T-helper 17 cell (primary cell): ENCODE data around the gene FHIT. TPM values are rescaled to one million over a fixed set of nuclear protein-coding genes. Genes with fewer than 3 reads are reported as not detected.

Experiments used
- ATAC-seq: fragments of 150-1000 bp; cut with Tn5 transposase; 2 replicates; pipeline ENCODE4 v1.10.0; 2021; ENCODE audit warnings: mild to moderate bottlenecking, moderate library complexity
- DNase-seq, 3 donors: peaks; one replicate each; pipeline versions ENCODE4 v3.0.0 to v3.0.0-alpha.2; 2020 to 2021
- H3K9me3 ChIP-seq: one replicate; pipeline ENCODE4 v1.7.0; 2013; ENCODE audit warnings: low read length, mild to moderate bottlenecking; ENCODE audit not compliant: control insufficient read depth, poor library complexity, severe bottlenecking
- H3K27ac Mint-ChIP-seq: one replicate; pipeline ENCODE4 v1.8.0; 2022; ENCODE audit warnings: mild to moderate bottlenecking, moderate library complexity, mixed read lengths
- H3K27me3 Mint-ChIP-seq: one replicate; pipeline ENCODE4 v1.8.0; 2022; ENCODE audit warnings: mixed read lengths
- H3K36me3 Mint-ChIP-seq: one replicate; pipeline ENCODE4 v1.8.0; 2022; ENCODE audit warnings: low read depth, mixed read lengths
- H3K4me1 Mint-ChIP-seq: one replicate; pipeline ENCODE4 v1.8.0; 2022; ENCODE audit warnings: mild to moderate bottlenecking, mixed read lengths
- H3K4me3 Mint-ChIP-seq: one replicate; pipeline ENCODE4 v1.8.0; 2022; ENCODE audit warnings: mild to moderate bottlenecking, moderate library complexity, mixed read lengths
- total RNA-seq, 4 donors: library from RNA in 2 of 4; stranded (reverse) in 2 of 4; gene quantifications; one replicate each; pipeline ENCODE4 v1.2.3 and lab custom pipeline; 2022 to 2026

The FHIT gene
- total RNA-seq, 2 donors from 2014 or later, result 18.8 to 28.6 TPM

DNA sequence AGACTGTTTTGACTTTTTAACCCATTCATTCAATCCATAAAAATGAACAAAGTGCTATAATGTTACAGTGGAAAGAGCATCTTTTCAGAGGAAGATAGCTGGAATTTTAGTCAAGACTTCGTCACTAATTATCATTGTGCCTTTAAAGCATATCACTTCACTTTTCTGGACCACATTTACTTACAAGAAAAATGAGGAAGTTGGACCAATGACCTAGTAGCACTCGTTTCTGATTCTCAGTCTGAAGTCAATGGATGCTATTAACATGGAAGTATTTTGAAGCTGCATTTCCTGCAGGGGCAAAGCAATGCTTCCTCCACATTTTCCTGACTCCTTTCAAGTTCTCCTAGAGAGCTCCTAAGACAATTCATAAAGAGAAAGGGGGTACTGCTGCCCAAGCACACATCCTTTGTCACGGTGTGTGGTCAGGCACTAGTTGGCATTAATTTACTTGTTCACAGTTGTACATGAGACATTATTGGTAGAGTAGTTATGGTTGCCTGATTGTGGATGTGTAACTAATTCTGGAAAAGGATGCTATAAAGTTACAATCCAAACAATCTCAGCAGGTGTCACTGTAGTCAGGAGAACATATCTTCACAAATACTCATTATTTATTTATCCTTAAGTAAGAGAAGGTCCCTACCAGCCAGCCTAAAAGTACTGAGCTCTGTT, 1049.1 kb downstream of the FHIT start:
- Mint-ChIP-seq H3K4me3 (no peak overlapping the region), H3K4me1 (no peaks in the 10 kb centered on the region), H3K36me3 (no peaks in the 10 kb centered on the region), H3K27me3 (no peaks in the 10 kb centered on the region), H3K27ac (no peak overlapping the region)
- ATAC-seq (no peak), DNase-seq (no peak)
- H3K9me3 ChIP-seq, result no peaks in the 10 kb centered on the region

- H3K9me3 ChIP-seq, result no peaks in the 10 kb centered on the region
- Mint-ChIP-seq H3K4me1 (no peaks in the 10 kb centered on the region), H3K27me3 (no peaks in the 10 kb centered on the region), H3K36me3 (no peaks in the 10 kb centered on the region), H3K4me3 (no peak overlapping the region), H3K27ac (no peak overlapping the region)
- ATAC-seq (no peak), DNase-seq (no peak)
These were observed 1051.9 kb downstream of the FHIT start for GRCh38 chr3:60199306-60199705.

- no peaks in the 10 kb centered on the region for H3K9me3 ChIP-seq
- no peaks in the 10 kb centered on the region for H3K4me1 Mint-ChIP-seq
- DNase-seq (no peak), ATAC-seq (no peak)
- H3K27me3 Mint-ChIP-seq, result no peaks in the 10 kb centered on the region
- no peak overlapping the region for H3K27ac Mint-ChIP-seq
- H3K4me3 Mint-ChIP-seq, result no peak overlapping the region
- no peaks in the 10 kb centered on the region for H3K36me3 Mint-ChIP-seq
These were observed 1053.0 kb downstream of the FHIT start for GRCh38 chr3:60198179-60198720.

DNA sequence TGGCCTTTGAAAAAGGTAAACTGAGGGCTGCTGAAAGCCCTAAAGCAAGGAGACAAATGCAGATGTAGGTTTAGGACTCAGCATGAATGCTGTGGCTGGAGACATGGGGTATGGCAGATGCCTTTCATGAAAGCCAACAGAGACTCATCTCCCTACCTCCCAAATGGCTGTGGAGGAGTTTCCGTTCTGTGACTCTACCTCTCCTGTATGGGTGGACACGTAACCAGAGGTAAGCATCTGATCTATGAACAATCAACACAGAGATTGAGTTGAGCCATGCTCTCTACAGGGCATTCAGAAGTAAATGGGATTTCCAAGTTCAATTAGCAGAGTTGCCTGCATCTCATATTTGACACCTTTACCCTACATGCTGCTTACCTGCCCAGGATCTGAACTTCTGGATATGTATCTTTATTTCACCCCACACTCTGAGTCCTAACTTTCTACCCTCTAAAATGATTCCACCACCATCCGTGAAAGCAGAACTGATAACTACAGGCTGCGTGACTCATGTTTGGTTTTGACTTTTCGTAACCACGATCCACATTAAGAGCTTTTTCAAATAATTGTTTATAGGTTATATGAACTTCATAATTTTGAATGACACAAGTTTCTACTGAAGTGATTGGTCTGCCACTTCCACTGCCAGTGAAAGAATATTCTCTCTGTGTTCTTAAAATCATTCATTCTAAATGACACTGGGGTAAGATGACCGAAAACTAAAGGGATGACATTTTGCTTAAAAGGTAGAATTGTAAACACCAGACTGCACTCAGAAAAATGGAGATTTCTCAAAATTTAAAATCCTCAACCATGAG, 1058.7 kb downstream of the FHIT start:
- H3K9me3 ChIP-seq, result no peaks in the 10 kb centered on the region
- ATAC-seq, result no peak
- H3K36me3 Mint-ChIP-seq, result no peaks in the 10 kb centered on the region
- no peaks in the 10 kb centered on the region for H3K27me3 Mint-ChIP-seq
- DNase-seq, result no peak
- no peak overlapping the region for H3K27ac Mint-ChIP-seq
- no peaks in the 10 kb centered on the region for H3K4me1 Mint-ChIP-seq
- no peak overlapping the region for H3K4me3 Mint-ChIP-seq

DNA sequence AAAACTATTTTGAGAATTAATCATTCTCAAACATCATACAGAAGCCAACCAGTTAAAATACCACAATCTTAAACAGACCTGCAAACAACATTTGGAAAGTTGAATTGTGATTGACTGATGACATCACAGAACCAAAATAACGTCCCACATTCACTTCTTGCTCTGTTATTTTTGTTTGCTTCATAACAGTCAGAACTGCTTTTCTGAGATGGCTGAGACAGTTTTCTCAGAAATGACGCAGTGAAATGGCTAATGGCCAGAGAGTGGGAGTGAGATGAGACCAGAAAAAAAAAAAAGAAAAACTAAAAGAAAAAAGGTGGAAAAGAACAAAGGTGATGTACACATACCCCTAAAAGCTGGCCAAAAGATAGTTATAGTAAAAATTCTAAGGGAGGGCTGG, 1061.2 kb downstream of the FHIT start:
- Mint-ChIP-seq H3K36me3 (no peaks in the 10 kb centered on the region), H3K4me3 (no peak overlapping the region), H3K27me3 (no peaks in the 10 kb centered on the region), H3K27ac (no peak overlapping the region), H3K4me1 (no peaks in the 10 kb centered on the region)
- DNase-seq, result no peak
- H3K9me3 ChIP-seq, result no peaks in the 10 kb centered on the region
- no peak for ATAC-seq

GRCh38 chr3:60189304-60189703, 1061.9 kb downstream of the FHIT start:
- Mint-ChIP-seq H3K4me3 (no peak overlapping the region), H3K36me3 (no peaks in the 10 kb centered on the region), H3K27ac (no peak overlapping the region), H3K4me1 (no peaks in the 10 kb centered on the region), H3K27me3 (no peaks in the 10 kb centered on the region)
- no peak for DNase-seq
- no peaks in the 10 kb centered on the region for H3K9me3 ChIP-seq
- ATAC-seq, result no peak

- H3K9me3 ChIP-seq, result no peaks in the 10 kb centered on the region
- Mint-ChIP-seq H3K36me3 (no peaks in the 10 kb centered on the region), H3K27ac (no peak overlapping the region), H3K4me3 (no peak overlapping the region), H3K27me3 (no peaks in the 10 kb centered on the region), H3K4me1 (no peaks in the 10 kb centered on the region)
- no peak for ATAC-seq
- no peak for DNase-seq
These were observed 1062.4 kb downstream of the FHIT start for GRCh38 chr3:60188803-60189202.

- H3K4me3 Mint-ChIP-seq, result no peak overlapping the region
These were observed 1063.9 kb downstream of the FHIT start for GRCh38 chr3:60187343-60187742.

DNA sequence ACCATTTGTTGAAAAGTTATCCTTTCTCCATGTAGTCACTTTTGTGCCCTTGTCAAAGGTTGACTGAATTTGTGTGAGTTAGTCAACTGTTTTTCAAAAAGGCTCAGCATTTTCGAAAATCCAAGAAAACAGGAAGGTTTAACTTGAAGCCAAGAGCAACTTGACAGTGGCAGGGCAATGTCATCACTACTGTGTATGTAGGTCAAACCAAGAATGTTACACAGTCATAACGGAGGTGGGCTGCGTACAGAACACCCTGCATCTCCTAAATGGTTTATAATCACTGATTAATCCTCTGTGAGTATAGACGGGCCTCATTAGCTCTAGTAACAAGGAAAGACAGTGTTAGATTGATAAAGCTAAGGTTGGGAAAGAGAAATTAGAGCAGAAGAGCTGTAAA, 1064.9 kb downstream of the FHIT start:
- Mint-ChIP-seq H3K27me3 (no peaks in the 10 kb centered on the region), H3K36me3 (no peaks in the 10 kb centered on the region), H3K4me1 (no peaks in the 10 kb centered on the region), H3K27ac (no peak overlapping the region), H3K4me3 (no peak overlapping the region)
- DNase-seq (no peak), ATAC-seq (no peak)
- no peaks in the 10 kb centered on the region for H3K9me3 ChIP-seq

More at GRCh38 chr3:60187343-60187742, 1063.9 kb downstream of the FHIT start:
- ATAC-seq, result no peak
- no peaks in the 10 kb centered on the region for H3K4me1 Mint-ChIP-seq
- no peak for DNase-seq
- no peak overlapping the region for H3K27ac Mint-ChIP-seq
- H3K9me3 ChIP-seq, result no peaks in the 10 kb centered on the region
- H3K36me3 Mint-ChIP-seq, result no peaks in the 10 kb centered on the region
- H3K27me3 Mint-ChIP-seq, result no peaks in the 10 kb centered on the region

DNA sequence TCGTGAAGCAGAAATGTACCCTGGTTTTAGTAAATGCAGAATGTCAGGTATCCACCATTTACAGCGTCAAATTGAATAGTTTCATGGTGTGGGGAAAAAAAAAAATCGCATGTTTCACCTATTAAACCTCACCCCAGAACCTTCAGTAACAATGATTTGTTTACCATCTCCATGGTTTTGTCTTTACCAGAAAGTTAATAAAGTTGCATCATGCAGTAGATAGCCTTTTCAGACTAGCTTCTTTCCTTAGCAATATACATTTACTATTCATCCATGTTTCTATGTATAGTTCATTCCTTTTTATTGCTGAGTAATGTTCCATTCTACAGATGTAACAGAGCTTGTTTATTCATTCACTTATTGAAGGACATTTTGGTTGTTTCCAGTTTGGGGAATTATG, 1066.1 kb downstream of the FHIT start:
- Mint-ChIP-seq H3K27me3 (no peaks in the 10 kb centered on the region), H3K4me3 (no peak overlapping the region), H3K4me1 (no peaks in the 10 kb centered on the region), H3K36me3 (no peaks in the 10 kb centered on the region), H3K27ac (no peak overlapping the region)
- DNase-seq (no peak), ATAC-seq (no peak)
- no peaks in the 10 kb centered on the region for H3K9me3 ChIP-seq

GRCh38 chr3:60182697-60183096, 1068.6 kb downstream of the FHIT start:
- no peaks in the 10 kb centered on the region for H3K9me3 ChIP-seq
- ATAC-seq, result no peak
- H3K36me3 Mint-ChIP-seq, result no peaks in the 10 kb centered on the region
- no peak overlapping the region for H3K4me3 Mint-ChIP-seq
- no peaks in the 10 kb centered on the region for H3K4me1 Mint-ChIP-seq
- H3K27ac Mint-ChIP-seq, result no peak overlapping the region
- H3K27me3 Mint-ChIP-seq, result no peaks in the 10 kb centered on the region
- DNase-seq, result no peak

GRCh38 chr3:60178931-60179653, 1072.2 kb downstream of the FHIT start:
- H3K27ac Mint-ChIP-seq, result no peak overlapping the region
- ATAC-seq (no peak), DNase-seq (no peak)
- no peaks in the 10 kb centered on the region for H3K9me3 ChIP-seq
- no peaks in the 10 kb centered on the region for H3K27me3 Mint-ChIP-seq
- H3K4me1 Mint-ChIP-seq, result no peaks in the 10 kb centered on the region
- H3K4me3 Mint-ChIP-seq, result no peak overlapping the region
- no peaks in the 10 kb centered on the region for H3K36me3 Mint-ChIP-seq

DNA sequence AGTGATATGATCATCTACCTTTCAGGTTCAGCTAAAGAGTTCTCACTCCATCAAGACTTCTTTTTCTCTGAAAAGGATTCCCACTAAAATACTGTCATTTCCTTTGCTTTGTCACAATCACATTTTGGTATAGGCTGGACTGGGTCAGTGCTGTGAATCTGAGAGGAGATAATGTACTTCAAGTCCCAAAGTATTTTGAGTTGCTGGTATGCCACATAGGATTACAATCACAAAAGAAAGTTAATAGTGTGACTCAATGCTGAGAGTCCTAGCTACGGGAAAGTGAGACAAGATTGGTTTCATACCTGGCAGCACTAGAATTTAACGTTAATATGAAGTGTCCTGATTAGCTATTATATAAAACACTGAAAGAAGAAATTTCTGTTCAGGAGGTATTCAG, 1073.5 kb downstream of the FHIT start:
- DNase-seq, result no peak
- no peaks in the 10 kb centered on the region for H3K9me3 ChIP-seq
- no peaks in the 10 kb centered on the region for H3K4me1 Mint-ChIP-seq
- H3K4me3 Mint-ChIP-seq, result no peak overlapping the region
- ATAC-seq, result no peak
- H3K27ac Mint-ChIP-seq, result no peak overlapping the region
- no peaks in the 10 kb centered on the region for H3K27me3 Mint-ChIP-seq
- no peaks in the 10 kb centered on the region for H3K36me3 Mint-ChIP-seq
